HepG2 (cell line): ENCODE data around the gene ILRUN. TPM values are rescaled to one million over a fixed set of nuclear protein-coding genes. Genes with fewer than 3 reads are reported as not detected.

ENCODE experiments used
- polyA plus RNA-seq, 8 experiments: library from polyadenylated mRNA; depleted of rRNA in 3 of 8; stranded (reverse) in 7 of 8; unstranded in 1 of 8; fragments of >200 nt; fragmentation: Illumina TruSeq in 4 of 8; extraction: Trizol in 4 of 8; gene quantifications; 2 replicates each; pipeline versions ENCODE4 v1.2.1 to v1.2.3, GENCODE V29; 2011 to 2016; ENCODE audit warnings: low read depth in 4 of 8, missing spikeins in 1 of 8, mixed read lengths in 1 of 8; ENCODE audit not compliant: insufficient read depth in 1 of 8
- small RNA-seq, 3 experiments: library from RNA; depleted of rRNA; stranded (forward); fragments of <200 nt; gene quantifications; one replicate each; pipeline ENCODE3, GENCODE V24; 2012; ENCODE audit warnings: low read depth in 2 of 3, low replicate concordance in 1 of 3; ENCODE audit not compliant: insufficient read length in 3 of 3, insufficient read depth in 2 of 3
- total RNA-seq, 5 experiments: library from RNA; depleted of rRNA; stranded (reverse); fragments of >200 nt; fragmentation: Illumina TruSeq; extraction: Trizol; gene quantifications; 2 replicates each; pipeline ENCODE4 v1.2.3, GENCODE V29; 2016; ENCODE audit warnings: low read depth in 1 of 5

ILRUN gene
- total and polyA plus RNA-seq, 2 of the 13 experiments (the other 11 are each of a cell fraction or from before 2014, with no cell fraction given), result 45.5 to 66.6 TPM

Small RNAs within 50 kb of the gene (small RNA-seq; reads per million reads assigned to genes)
- gene RN7SL200P, result 0 to 9.7 (median 0) reads per million in 3 experiments

Other genes starting within 250 kb of the ILRUN start
- not detected in 2 replicates for gene PACSIN1, start 230.7 kb downstream of the ILRUN start, total RNA-seq (2016; rRNA removed; fragmentation: Illumina TruSeq; extraction: Trizol)
- gene PACSIN1, start 230.7 kb downstream of the ILRUN start, polyA plus RNA-seq (2011; rRNA removed), result not detected in 2 replicates
- gene SPDEF, start 140.4 kb downstream of the ILRUN start, total RNA-seq (2016; rRNA removed; fragmentation: Illumina TruSeq; extraction: Trizol), result not detected in 2 replicates
- 0.03 TPM in 1 of 2 replicates, not detected in the other for gene SPDEF, start 140.4 kb downstream of the ILRUN start, polyA plus RNA-seq (2011; rRNA removed)
- 291 and 370 TPM in 2 replicates for gene SNRPC, start 60.7 kb upstream of the ILRUN start, total RNA-seq (2016; rRNA removed; fragmentation: Illumina TruSeq; extraction: Trizol)
- gene SNRPC, start 60.7 kb upstream of the ILRUN start, polyA plus RNA-seq (2011; rRNA removed), result 212 and 226 TPM in 2 replicates
- 24.0 and 39.3 TPM in 2 replicates for gene BLTP3A, start 95.3 kb upstream of the ILRUN start, total RNA-seq (2016; rRNA removed; fragmentation: Illumina TruSeq; extraction: Trizol)
- 21.3 and 22.1 TPM in 2 replicates for gene BLTP3A, start 95.3 kb upstream of the ILRUN start, polyA plus RNA-seq (2011; rRNA removed)
- gene TAF11, start 191.3 kb upstream of the ILRUN start, total RNA-seq (2016; rRNA removed; fragmentation: Illumina TruSeq; extraction: Trizol), result 73.6 and 94.9 TPM in 2 replicates
- gene TAF11, start 191.3 kb upstream of the ILRUN start, polyA plus RNA-seq (2011; rRNA removed), result 29.5 and 35.4 TPM in 2 replicates
- 14.5 and 15.1 TPM in 2 replicates for gene ANKS1A, start 192.5 kb upstream of the ILRUN start, total RNA-seq (2016; rRNA removed; fragmentation: Illumina TruSeq; extraction: Trizol)
- 7.2 and 8.2 TPM in 2 replicates for gene ANKS1A, start 192.5 kb upstream of the ILRUN start, polyA plus RNA-seq (2011; rRNA removed)